Urothelium cell line (cell line): ENCODE data around the gene EFCAB8.
A peak's percentile ranks its signal among the peaks of the same experiment; 100 is the strongest.
"Not testable (repeated sequence)": the region's sequence is repeated elsewhere in the genome, so short reads cannot be mapped to it uniquely, and the experiment has no call there.

ENCODE experiments used
- DNase-seq: peaks from one replicate; pipeline ENCODE4 v3.0.0; 2011; ENCODE audit warnings: low spot score, mixed read lengths
- FAIRE-seq: peaks from 2 replicates; lab custom pipeline; 2011; peaks lifted over from hg19 to GRCh38; lab: Jason Lieb, UNC

The EFCAB8 gene

GRCh38 chr20:32968478-32969241, 109.9 kb downstream of the EFCAB8 start:
- DNase-seq: no peak
- peak; percentile 32 for FAIRE-seq

GRCh38 chr20:32969356-32970114, 110.8 kb downstream of the EFCAB8 start:
- FAIRE-seq: no peak
- no peak for DNase-seq

GRCh38 chr20:32970115-32970972, 111.6 kb downstream of the EFCAB8 start:
- FAIRE-seq: no peak
- no peak for DNase-seq

GRCh38 chr20:32970973-32971300, 112.2 kb downstream of the EFCAB8 start:
- FAIRE-seq: no peak
- DNase-seq: no peak

GRCh38 chr20:32971703-32972161, 113.0 kb downstream of the EFCAB8 start:
- FAIRE-seq: no peak

GRCh38 chr20:32972181-32973076, 113.7 kb downstream of the EFCAB8 start:
- FAIRE-seq (no peak), DNase-seq (no peak)

More at GRCh38 chr20:32971703-32972161, 113.0 kb downstream of the EFCAB8 start:
- no peak for DNase-seq

- FAIRE-seq: no peak
- DNase-seq: no peak
These were observed 114.5 kb downstream of the EFCAB8 start for GRCh38 chr20:32973077-32973717.

- DNase-seq, FAIRE-seq: not testable (repeated sequence)
These were observed 115.7 kb downstream of the EFCAB8 start for GRCh38 chr20:32974204-32975064.

GRCh38 chr20:32975121-32975520, 116.4 kb downstream of the EFCAB8 start:
- not testable (repeated sequence) for FAIRE-seq, DNase-seq

GRCh38 chr20:32975698-32976674, 117.3 kb downstream of the EFCAB8 start:
- no peak for FAIRE-seq
- no peak for DNase-seq

- FAIRE-seq: no peak
- no peak for DNase-seq
These were observed 118.0 kb downstream of the EFCAB8 start for GRCh38 chr20:32976746-32977145.

- DNase-seq (no peak), FAIRE-seq (no peak)
These were observed 118.7 kb downstream of the EFCAB8 start for GRCh38 chr20:32977281-32978008.

- no peak for DNase-seq
These were observed 119.2 kb downstream of the EFCAB8 start for GRCh38 chr20:32978009-32978335.

GRCh38 chr20:32979201-32979998, 120.7 kb downstream of the EFCAB8 start:
- DNase-seq (no peak), FAIRE-seq (no peak)

More at GRCh38 chr20:32978009-32978335, 119.2 kb downstream of the EFCAB8 start:
- no peak for FAIRE-seq

GRCh38 chr20:32980131-32980941, 121.6 kb downstream of the EFCAB8 start:
- no peak for DNase-seq
- no peak for FAIRE-seq
